ENCODE data around the gene NHP2.

DNA sequence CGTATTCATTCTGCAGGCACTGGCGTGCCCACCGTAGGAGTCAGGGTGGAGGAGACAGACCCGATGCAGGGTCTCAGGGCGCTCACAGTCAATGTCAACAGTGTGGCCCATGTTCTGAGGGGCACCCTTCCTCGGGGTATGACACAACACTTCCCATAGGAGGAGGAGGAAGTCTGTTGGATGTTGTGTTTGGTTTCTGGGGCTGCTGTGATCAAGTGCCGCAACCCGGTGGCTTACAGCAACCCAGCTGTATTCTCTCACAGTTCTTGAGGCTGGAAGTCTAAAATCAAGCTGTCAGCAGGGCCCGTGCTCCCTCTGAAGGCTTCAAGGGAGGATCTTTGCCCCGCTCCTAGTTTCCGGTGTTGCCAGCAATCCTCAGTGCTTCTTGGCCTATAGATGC, 45.0 kb upstream of the NHP2 start:
- no peak for TF ChIP-seq EZH2 (IDR thresholded peaks at IDR 0.05; ENCODE audit: borderline replicate concordance, low read length)
- TF ChIP-seq, protein P1, sequence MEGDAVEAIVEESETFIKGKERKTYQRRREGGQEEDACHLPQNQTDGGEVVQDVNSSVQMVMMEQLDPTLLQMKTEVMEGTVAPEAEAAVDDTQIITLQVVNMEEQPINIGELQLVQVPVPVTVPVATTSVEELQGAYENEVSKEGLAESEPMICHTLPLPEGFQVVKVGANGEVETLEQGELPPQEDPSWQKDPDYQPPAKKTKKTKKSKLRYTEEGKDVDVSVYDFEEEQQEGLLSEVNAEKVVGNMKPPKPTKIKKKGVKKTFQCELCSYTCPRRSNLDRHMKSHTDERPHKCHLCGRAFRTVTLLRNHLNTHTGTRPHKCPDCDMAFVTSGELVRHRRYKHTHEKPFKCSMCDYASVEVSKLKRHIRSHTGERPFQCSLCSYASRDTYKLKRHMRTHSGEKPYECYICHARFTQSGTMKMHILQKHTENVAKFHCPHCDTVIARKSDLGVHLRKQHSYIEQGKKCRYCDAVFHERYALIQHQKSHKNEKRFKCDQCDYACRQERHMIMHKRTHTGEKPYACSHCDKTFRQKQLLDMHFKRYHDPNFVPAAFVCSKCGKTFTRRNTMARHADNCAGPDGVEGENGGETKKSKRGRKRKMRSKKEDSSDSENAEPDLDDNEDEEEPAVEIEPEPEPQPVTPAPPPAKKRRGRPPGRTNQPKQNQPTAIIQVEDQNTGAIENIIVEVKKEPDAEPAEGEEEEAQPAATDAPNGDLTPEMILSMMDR (conservative IDR thresholded peaks at IDR 0.05 in 1 of 2, IDR thresholded peaks at IDR 0.05 in 1 of 2; ENCODE audit: extremely low read depth in 1 of 2, insufficient read depth in 1 of 2, low read depth in 1 of 2, low read length in 2 of 2), result no peak

All from mammary epithelial cell (primary cell).